Neuronal stem cell (in vitro differentiated cells): ENCODE results near the gene YLPM1.
A peak's percentile ranks its signal among the peaks of the same experiment; 100 is the strongest.

Experiments
- DNase-seq: peaks from one replicate; pipeline ENCODE4 v3.0.0-alpha.2; 2013; ENCODE audit warnings: low spot score
- H2AFZ ChIP-seq: one replicate; pipeline ENCODE4 v1.6.1; 2013; ENCODE audit warnings: mild to moderate bottlenecking, low read length, inconsistent platforms
- H2AK5ac ChIP-seq: 2 replicates; pipeline ENCODE4 v1.6.1; 2013; ENCODE audit warnings: low read depth, mild to moderate bottlenecking, inconsistent platforms, low read length, moderate library complexity, mixed read lengths
- H2BK120ac ChIP-seq: 2 replicates; pipeline ENCODE4 v1.6.1; 2013; ENCODE audit warnings: low read depth, mild to moderate bottlenecking, inconsistent platforms, low read length, moderate library complexity, mixed read lengths
- H2BK12ac ChIP-seq: one replicate; pipeline ENCODE4 v1.6.1; 2013; ENCODE audit warnings: low read length, inconsistent platforms
- H2BK15ac ChIP-seq: 2 replicates; pipeline ENCODE4 v1.6.1; 2013; ENCODE audit warnings: mild to moderate bottlenecking, low read length, inconsistent platforms, mixed read lengths
- H2BK5ac ChIP-seq: one replicate; pipeline ENCODE4 v1.6.1; 2013; ENCODE audit warnings: inconsistent platforms, mild to moderate bottlenecking, low read length, moderate library complexity
- H3K14ac ChIP-seq: one replicate; pipeline ENCODE4 v1.6.1; 2013; ENCODE audit warnings: low read length, inconsistent platforms
- H3K18ac ChIP-seq: 2 replicates; pipeline ENCODE4 v1.6.1; 2013; ENCODE audit warnings: low read length, inconsistent platforms
- H3K23ac ChIP-seq: 2 replicates; pipeline ENCODE4 v1.6.1; 2013; ENCODE audit warnings: low read depth, mild to moderate bottlenecking, mixed read lengths, low read length, inconsistent platforms; ENCODE audit not compliant: poor library complexity
- H3K27ac ChIP-seq: replicated peaks from 3 replicates; pipeline ENCODE4 v1.5.1; 2013; ENCODE audit warnings: low read length, inconsistent platforms
- H3K27me3 ChIP-seq, 3 experiments: 2 replicates each; pipeline ENCODE4 v1.6.1; 2013; ENCODE audit warnings: low read length in 3 of 3, mild to moderate bottlenecking in 2 of 3, inconsistent platforms in 1 of 3, low read depth in 1 of 3, mixed read lengths in 1 of 3, moderate library complexity in 1 of 3; ENCODE audit not compliant: control insufficient read depth in 3 of 3, insufficient read depth in 3 of 3
- H3K36me3 ChIP-seq, 2 donors: replicated peaks in 1 of 2; 2 replicates each; pipeline ENCODE4 v1.6.1; 2013; ENCODE audit warnings: low read length in 2 of 2; ENCODE audit not compliant: control insufficient read depth in 2 of 2, insufficient read depth in 2 of 2
- H3K4ac ChIP-seq: 2 replicates; pipeline ENCODE4 v1.6.1; 2013; ENCODE audit warnings: inconsistent platforms, mild to moderate bottlenecking, low read length, moderate library complexity
- H3K4me1 ChIP-seq, 2 donors: 1 replicate in 1 of 2; 2 replicates in 1 of 2; pipeline ENCODE4 v1.6.1; 2013; ENCODE audit warnings: low read length in 2 of 2, low read depth in 1 of 2; ENCODE audit not compliant: control insufficient read depth in 2 of 2, insufficient read depth in 1 of 2
- H3K4me2 ChIP-seq: one replicate; pipeline ENCODE4 v1.6.1; 2013; ENCODE audit warnings: mild to moderate bottlenecking, low read length, inconsistent platforms; ENCODE audit not compliant: insufficient read depth, poor library complexity, severe bottlenecking
- H3K4me3 ChIP-seq, 2 donors: 2 replicates each; pipeline ENCODE4 v1.5.1; 2013; ENCODE audit warnings: low read length in 2 of 2, mild to moderate bottlenecking in 2 of 2, inconsistent platforms in 1 of 2, moderate library complexity in 1 of 2
- H3K79me1 ChIP-seq: one replicate; pipeline ENCODE4 v1.6.1; 2013; ENCODE audit warnings: low read depth, mild to moderate bottlenecking, inconsistent platforms, low read length, moderate library complexity
- H3K9ac ChIP-seq: one replicate; pipeline ENCODE4 v1.6.1; 2013; ENCODE audit warnings: mild to moderate bottlenecking, low read depth, low read length, inconsistent platforms; ENCODE audit not compliant: poor library complexity
- H3K9me3 ChIP-seq, 2 donors: replicated peaks in 1 of 2; 2 replicates each; pipeline versions ENCODE3 to v1.6.1; 2013; ENCODE audit warnings: low read length in 2 of 2, mild to moderate bottlenecking in 2 of 2, inconsistent platforms in 1 of 2, low read depth in 1 of 2, mixed read lengths in 1 of 2, moderate library complexity in 1 of 2; ENCODE audit not compliant: control insufficient read depth in 2 of 2, insufficient read depth in 1 of 2
- H4K8ac ChIP-seq: one replicate; pipeline ENCODE4 v1.6.1; 2013; ENCODE audit warnings: low read depth, mild to moderate bottlenecking, inconsistent platforms, low read length, moderate library complexity
- H4K91ac ChIP-seq: one replicate; pipeline ENCODE4 v1.6.1; 2013; ENCODE audit warnings: low read length, low read depth, mild to moderate bottlenecking, inconsistent platforms; ENCODE audit not compliant: poor library complexity
- WGBS, 2 donors: extraction: QIAGEN DNeasy Blood & Tissue Kit; methylation state at CpG; one replicate each; pipeline ENCODE4 v1.1.7; 2013; ENCODE audit warnings: missing lambda C conversion rate in 2 of 2, mixed read lengths in 1 of 2; ENCODE audit not compliant: insufficient read length in 2 of 2, insufficient replicate concordance in 1 of 2; ENCODE audit errors: extremely low coverage in 2 of 2; 5-methylcytosine and 5-hydroxymethylcytosine counted together

YLPM1 gene

GRCh38 chr14:74855945-74856344, 92.8 kb downstream of the YLPM1 start:
- no peak overlapping the region for H3K18ac ChIP-seq
- no peak overlapping the region for H3K4ac ChIP-seq
- no peak overlapping the region for H2BK12ac ChIP-seq
- no peak overlapping the region for H3K14ac ChIP-seq
- H3K4me3 ChIP-seq = no peak overlapping the region
- no peak overlapping the region for H4K91ac ChIP-seq
- H3K9ac ChIP-seq = peak overlapping the region; percentile 36
- H2BK15ac ChIP-seq = no peak overlapping the region
- no peak overlapping the region for H2BK5ac ChIP-seq
- H3K23ac ChIP-seq = no peak overlapping the region
- no peaks in the 10 kb centered on the region for H3K27me3 ChIP-seq
- peaks cover 0 to 3% of the 10 kb centered on the region in 2 donors for H3K4me1 ChIP-seq
- H2AFZ ChIP-seq = no peak overlapping the region
- no peak overlapping the region for H4K8ac ChIP-seq
- H3K9me3 ChIP-seq = no peaks in the 10 kb centered on the region
- no peaks in the 10 kb centered on the region for H3K79me1 ChIP-seq
- H3K36me3 ChIP-seq = no peaks in the 10 kb centered on the region
- no CpG with 5 or more reads among the region's 4 CpGs for WGBS, 2 donors
- H2AK5ac ChIP-seq = no peak overlapping the region
- DNase-seq = no peak
- H3K27ac ChIP-seq = no peak overlapping the region
- no peak overlapping the region for H3K4me2 ChIP-seq
- H2BK120ac ChIP-seq = no peak overlapping the region

- no peak overlapping the region for H2AFZ ChIP-seq
- no peak overlapping the region for H4K91ac ChIP-seq
- no peak overlapping the region for H3K18ac ChIP-seq
- no peak overlapping the region for H3K4ac ChIP-seq
- H3K4me3 ChIP-seq = no peak overlapping the region
- no peak overlapping the region for H3K9ac ChIP-seq
- H2BK15ac ChIP-seq = no peak overlapping the region
- H2AK5ac ChIP-seq = no peak overlapping the region
- WGBS, 2 donors = no CpG with 5 or more reads among the region's 1 CpG
- H3K36me3 ChIP-seq = no peaks in the 10 kb centered on the region
- H3K4me1 ChIP-seq = peaks cover 0 to 3% of the 10 kb centered on the region in 2 donors
- H3K27me3 ChIP-seq = no peaks in the 10 kb centered on the region
- no peaks in the 10 kb centered on the region for H3K79me1 ChIP-seq
- DNase-seq = no peak
- H2BK120ac ChIP-seq = no peak overlapping the region
- H4K8ac ChIP-seq = no peak overlapping the region
- no peak overlapping the region for H2BK12ac ChIP-seq
- no peak overlapping the region for H2BK5ac ChIP-seq
- no peak overlapping the region for H3K27ac ChIP-seq
- H3K9me3 ChIP-seq = no peaks in the 10 kb centered on the region
- H3K4me2 ChIP-seq = no peak overlapping the region
- H3K23ac ChIP-seq = no peak overlapping the region
- no peak overlapping the region for H3K14ac ChIP-seq
Observed at GRCh38 chr14:74856366-74856765, 93.2 kb downstream of the YLPM1 start.

GRCh38 chr14:74858022-74858421, 94.9 kb downstream of the YLPM1 start:
- H2AK5ac ChIP-seq = no peak overlapping the region
- H3K27ac ChIP-seq = no peak overlapping the region
- H2BK5ac ChIP-seq = no peak overlapping the region
- H3K4me3 ChIP-seq = no peak overlapping the region
- no peak overlapping the region for H3K23ac ChIP-seq
- DNase-seq = no peak
- H3K18ac ChIP-seq = no peak overlapping the region
- no peaks in the 10 kb centered on the region for H3K36me3 ChIP-seq
- no peak overlapping the region for H3K9ac ChIP-seq
- H3K4ac ChIP-seq = no peak overlapping the region
- no CpG with 5 or more reads among the region's 1 CpG for WGBS, 2 donors
- no peaks in the 10 kb centered on the region for H3K9me3 ChIP-seq
- no peak overlapping the region for H4K8ac ChIP-seq
- H3K79me1 ChIP-seq = no peaks in the 10 kb centered on the region
- no peaks in the 10 kb centered on the region for H3K27me3 ChIP-seq
- H3K4me1 ChIP-seq = peaks cover 0 to under 1% of the 10 kb centered on the region in 2 donors
- H2BK120ac ChIP-seq = no peak overlapping the region
- no peak overlapping the region for H2BK15ac ChIP-seq
- no peak overlapping the region for H2AFZ ChIP-seq
- no peak overlapping the region for H2BK12ac ChIP-seq
- no peak overlapping the region for H3K14ac ChIP-seq
- no peak overlapping the region for H4K91ac ChIP-seq
- no peak overlapping the region for H3K4me2 ChIP-seq

- Histone ChIP-seq H3K79me1 (no peaks in the 10 kb centered on the region), H3K4me3 (no peak overlapping the region), H2BK120ac (no peak overlapping the region), H4K91ac (no peak overlapping the region), H3K4ac (no peak overlapping the region), H2BK15ac (no peak overlapping the region), H2AK5ac (no peak overlapping the region), H3K27me3 (peaks cover 0 to 3% (median 0%) of the 10 kb centered on the region in 3 experiments), H3K36me3 (no peaks in the 10 kb centered on the region), H3K18ac (no peak overlapping the region), H3K9me3 (no peaks in the 10 kb centered on the region), H2BK12ac (no peak overlapping the region), H2AFZ (no peak overlapping the region), H2BK5ac (no peak overlapping the region), H4K8ac (no peak overlapping the region), H3K23ac (no peak overlapping the region), H3K4me2 (no peak overlapping the region), H3K14ac (no peak overlapping the region), H3K27ac (no peak overlapping the region), H3K9ac (no peak overlapping the region), H3K4me1 (no peaks in the 10 kb centered on the region)
- no CpG with 5 or more reads among the region's 10 CpGs for WGBS, 2 donors
- DNase-seq = no peak
Observed at GRCh38 chr14:74859757-74860552, 96.8 kb downstream of the YLPM1 start.
